ENCODE measurements around the gene GM2A.
A peak's percentile ranks its signal among the peaks of the same experiment; 100 is the strongest.
"Not testable (repeated sequence)": the region's sequence is repeated elsewhere in the genome, so short reads cannot be mapped to it uniquely, and the experiment has no call there.

GM2A gene

GRCh38 chr5:151230048-151230680, 22.8 kb upstream of the GM2A start:
- no peak for DNase-seq

GRCh38 chr5:151231359-151231758, 21.6 kb upstream of the GM2A start:
- DNase-seq: no peak

- DNase-seq: no peak
These were observed 19.3 kb upstream of the GM2A start for GRCh38 chr5:151233616-151234085.

- peak; percentile 58 for DNase-seq
These were observed 18.3 kb upstream of the GM2A start for GRCh38 chr5:151234476-151235238.

DNA sequence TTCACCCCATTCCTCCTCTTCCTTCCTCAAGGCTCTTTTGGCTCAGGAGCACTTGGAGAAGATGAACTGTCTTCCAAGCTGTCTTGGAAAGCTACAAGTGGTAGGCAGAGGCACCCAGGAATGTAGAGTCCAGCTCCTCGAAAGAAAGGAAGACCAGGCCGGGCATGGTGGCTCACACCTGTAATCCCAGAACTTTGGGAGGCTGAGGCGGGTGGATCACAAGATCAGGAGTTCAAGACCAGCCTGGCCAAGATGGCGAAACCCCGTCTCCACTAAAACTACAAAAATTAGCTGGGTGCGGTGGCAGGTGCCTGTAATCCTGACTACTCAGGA, 17.8 kb upstream of the GM2A start:
- DNase-seq: not testable (repeated sequence)

DNA sequence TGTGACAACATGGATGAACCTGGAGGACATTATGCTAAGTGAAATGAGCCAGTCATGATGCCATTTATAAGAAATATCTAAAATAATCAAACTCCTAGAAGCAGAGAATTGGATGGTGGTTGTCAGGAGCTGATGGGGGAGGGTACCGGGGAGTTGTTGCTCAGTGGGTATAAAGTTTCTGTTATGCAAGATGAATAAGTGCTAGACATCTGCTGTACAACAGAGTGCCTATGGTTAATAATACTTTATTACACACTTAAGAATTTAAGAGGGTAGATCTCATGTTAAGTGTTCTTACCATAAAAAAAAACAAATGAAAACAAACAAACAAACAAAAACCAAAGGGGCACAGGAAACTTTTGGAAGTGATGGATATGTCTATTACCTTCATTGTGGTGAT, 16.1 kb upstream of the GM2A start:
- no peak for DNase-seq

DNA sequence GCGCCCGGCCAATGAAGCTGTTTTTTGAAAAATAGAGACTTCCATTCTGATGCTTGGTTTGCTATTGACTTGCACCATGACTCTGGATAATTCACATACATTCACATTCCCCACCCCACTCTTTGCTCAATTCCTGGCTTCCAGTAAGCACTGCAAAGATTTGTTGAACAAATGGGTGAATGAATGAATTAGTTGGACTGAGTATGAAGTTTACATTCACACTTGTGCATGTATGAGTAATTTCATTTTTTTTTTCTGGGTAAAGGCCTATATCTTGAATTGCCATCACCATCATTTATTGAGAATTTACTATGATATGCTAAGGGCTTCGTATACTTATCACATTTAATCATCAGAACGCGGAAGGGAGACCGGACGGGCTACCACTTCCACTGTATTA, 15.3 kb upstream of the GM2A start:
- DNase-seq: no peak

DNA sequence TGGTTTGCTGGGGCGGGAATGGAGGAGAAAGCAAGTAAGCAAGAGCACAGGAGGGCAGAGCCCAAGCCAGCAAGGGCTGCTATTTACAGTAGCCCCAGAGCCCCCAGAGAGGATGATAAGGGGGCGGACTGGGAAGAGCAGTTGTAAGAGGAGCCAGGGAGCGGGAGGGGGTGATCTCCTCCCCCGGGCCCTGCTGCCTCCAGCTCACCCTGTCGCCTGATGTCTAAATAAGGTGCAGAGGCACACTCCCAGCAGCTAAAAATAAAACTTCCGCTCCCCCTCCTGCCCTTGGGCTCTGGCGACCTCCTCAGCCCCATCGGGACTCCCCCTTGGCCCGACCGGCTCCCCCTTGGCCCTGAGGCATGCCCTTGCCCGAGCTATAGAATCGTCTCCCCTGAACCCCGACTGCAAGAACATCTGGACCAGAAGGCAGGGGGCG, 14.7 kb upstream of the GM2A start:
- DNase-seq: peak; percentile 44

DNA sequence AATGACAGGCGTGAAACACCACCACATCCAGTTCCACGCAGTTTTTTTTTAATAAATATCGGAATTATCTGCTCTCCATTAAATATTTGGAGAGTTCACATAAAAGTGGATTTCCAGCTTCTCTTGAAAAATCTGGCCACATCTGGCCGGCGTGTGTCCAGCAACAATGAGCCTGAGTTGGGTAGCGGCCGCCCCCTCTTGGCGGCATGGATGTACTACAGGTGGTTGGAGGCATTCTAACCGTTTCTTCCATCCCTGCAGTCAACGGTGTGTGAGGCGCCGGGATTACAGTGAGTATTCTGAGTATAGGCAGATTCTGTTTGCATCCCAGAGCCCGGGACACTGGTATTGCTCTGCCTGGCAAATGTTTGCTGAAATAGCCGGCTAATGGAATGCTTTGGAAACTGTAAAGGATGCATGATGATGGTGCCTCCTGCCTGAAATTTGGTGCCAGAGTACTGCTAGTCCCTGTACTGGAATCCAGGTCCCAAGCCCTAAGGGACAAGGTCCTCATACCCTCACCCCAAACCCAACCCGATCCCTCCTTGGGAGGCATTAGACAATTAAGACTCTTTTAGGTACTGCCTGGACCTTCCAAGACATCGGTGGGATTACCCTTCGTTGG, 13.6 kb upstream of the GM2A start:
- peak; percentile 64 for DNase-seq

DNA sequence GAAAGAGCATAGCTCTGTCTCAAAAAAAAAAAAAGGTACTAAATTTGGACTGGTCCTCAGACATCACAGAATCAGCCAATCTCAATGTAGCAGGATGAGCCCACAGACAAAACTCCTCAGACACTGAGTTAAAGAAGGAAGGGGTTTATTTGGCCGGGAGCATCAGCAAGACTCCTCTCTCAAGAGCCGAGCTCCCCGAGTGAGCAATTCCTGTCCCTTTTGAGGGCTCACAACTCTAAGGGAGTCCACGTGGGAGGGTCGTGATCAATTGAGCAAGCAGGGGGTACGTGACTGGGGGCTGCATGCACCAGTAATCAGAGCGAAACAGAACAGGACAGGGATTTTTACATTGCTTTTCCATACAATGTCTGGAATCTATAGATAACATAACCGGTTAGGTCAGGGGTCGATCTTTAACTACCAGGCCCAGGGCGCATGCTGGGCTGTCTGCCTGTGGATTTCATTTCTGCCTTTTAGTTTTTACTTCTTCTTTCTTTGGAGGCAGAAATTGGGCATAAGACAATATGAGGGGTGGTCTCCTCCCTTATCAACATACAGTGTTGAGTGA, 12.6 kb upstream of the GM2A start:
- DNase-seq: not testable (repeated sequence)

DNA sequence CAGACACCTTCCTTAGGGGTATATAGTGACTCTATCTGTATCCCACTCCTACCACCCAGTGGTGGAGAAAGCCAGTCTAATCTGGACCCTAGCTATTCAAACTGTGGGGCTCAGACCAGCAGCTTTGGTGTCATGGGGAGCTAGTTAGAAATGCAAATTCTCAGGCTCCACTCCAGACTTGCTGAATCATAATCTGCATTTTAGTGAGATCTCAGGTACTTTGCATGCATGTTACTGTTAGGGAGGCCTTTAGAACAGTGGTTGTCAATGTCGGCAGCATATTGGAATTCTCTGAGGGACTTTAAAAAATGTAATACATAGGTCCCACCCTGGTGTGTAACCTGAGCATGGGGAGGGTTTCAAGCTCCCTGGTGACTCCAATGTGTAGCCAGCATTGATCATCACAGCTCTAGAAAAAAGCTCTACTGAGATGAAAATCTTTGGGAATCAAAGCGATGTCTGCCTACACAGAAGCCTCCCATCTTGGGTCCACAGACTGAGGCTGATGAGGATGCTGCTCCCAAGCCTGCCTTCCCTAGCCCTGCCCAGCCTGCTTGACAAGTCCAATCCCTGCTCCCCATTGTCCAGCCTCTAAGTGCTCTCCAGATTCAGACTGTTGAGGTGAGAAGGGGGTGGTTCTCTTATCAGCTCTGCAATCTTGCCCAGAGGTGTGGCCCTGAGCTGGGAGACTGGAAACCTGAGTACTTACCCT, 11.9 kb upstream of the GM2A start:
- DNase-seq: no peak

DNA sequence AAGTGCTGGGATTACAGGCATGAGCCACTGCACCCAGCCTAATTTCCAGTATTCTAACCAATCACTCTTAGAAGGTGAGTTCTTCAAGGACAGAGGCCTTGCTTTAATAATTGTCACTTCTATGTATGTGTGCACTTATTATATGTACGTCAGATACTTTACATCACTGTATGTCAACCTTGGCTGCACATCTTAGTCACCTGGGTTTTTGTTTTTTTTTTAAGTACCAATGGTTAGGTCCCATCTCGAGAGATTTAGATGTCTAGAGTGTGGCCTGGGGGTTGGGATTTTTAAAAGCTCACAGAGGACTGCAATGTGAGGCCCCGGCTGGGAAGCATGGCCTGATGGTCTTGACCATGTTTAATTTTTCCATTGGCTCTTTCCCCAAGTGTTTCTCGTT, 9.9 kb upstream of the GM2A start:
- no peak for DNase-seq

- DNase-seq: no peak
These were observed 9.4 kb upstream of the GM2A start for GRCh38 chr5:151243564-151243963.

DNA sequence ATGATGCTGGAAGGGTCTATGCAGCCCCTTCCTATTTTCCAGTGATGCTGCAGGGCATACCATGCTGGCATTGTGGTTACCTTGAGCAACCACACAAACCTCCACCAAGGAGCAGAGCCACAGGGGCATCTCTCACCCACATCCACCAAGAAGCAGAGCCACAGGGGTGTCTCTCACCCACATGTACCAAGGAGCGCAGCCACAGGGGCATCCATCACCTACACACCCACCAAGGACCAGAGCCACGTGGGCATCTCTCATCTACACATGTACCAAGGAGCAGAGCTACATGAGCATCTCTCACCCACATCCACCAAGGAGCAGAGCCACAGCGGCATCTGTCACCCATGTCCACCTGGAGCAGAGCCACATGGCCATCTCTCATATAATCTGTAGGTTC, 8.8 kb upstream of the GM2A start:
- DNase-seq: no peak

DNA sequence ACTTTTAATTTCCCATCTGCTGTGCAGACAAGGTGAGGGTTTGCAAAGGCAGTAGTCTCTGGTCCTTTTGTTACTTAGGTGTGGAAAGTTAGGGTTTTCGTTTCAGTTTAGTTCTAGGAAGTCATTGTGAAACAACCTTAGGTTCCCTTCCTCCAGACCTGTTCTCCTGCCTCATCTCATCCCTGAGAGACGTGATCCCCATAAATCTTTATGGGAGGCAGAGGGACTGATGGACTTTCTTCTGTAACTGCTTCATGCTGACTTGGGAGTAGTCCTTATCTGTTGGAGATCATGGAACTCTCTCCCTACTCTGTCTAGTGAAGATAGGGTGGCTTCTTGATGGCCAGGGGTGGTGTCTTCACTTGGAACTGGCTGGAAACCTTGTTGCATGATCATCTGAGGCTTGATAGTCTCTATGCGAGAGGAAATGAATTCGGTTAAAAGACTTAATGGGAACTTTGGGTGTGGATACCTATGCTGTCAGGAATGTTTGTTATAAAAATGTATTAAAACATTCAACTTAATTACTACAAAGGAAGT, 7.2 kb upstream of the GM2A start:
- DNase-seq: no peak

DNA sequence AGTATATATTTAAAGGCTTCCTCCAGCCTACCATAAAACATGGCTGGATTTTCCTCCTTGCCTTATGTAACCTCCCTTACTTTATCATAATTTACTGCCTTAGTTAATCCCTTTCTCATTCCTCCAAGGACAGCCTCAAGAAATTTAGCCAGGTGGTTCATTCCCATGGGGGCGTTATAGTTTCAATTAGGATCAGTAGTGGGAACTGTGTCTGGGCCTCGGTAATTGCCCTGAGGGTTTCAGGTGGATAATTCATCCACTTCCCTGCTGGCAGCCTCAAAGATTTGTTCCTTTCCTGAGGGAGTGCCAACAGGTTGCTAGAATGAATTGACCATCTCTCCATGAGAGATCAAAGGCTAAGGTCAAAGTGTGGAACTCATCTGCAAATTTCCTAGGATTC, 4.3 kb upstream of the GM2A start:
- DNase-seq: no peak

GRCh38 chr5:151249281-151249680, 3.7 kb upstream of the GM2A start:
- no peak for DNase-seq

DNA sequence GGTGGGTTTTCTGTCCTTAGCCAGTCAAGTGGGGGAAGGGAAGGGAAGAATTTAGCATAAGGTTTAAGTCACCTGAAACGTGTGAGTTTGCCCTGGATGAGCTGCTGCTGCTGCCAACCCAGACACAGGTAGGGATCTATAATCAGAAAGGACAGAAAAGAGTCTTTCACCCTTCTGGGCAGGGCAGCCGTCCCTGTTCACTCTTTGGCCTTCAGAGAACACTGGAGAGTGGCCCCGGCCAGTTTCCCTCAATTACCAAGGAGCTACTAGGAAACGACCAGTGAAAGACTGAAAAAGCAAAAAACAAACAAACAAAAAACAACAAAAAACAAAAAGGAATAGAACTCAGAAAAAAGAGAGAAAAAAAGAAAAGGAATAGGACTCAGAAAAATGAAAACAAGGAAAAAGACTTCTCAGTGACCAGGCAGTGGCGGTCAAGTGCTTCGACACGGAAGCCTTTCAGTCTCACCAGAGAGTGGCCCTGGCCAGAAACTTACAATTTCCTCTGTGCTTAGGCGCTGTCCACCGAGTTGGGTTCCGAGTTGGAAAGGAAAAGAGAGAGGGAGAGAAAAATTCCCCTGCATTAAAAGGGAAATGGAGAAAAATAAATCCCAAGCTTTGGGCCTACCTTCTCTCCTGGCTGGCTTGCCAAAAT, 2.5 kb upstream of the GM2A start:
- DNase-seq: no peak

GRCh38 chr5:151251001-151251551, 1.9 kb upstream of the GM2A start:
- DNase-seq: no peak

- DNase-seq: no peak
These were observed 1.4 kb upstream of the GM2A start for GRCh38 chr5:151251621-151252020.

DNA sequence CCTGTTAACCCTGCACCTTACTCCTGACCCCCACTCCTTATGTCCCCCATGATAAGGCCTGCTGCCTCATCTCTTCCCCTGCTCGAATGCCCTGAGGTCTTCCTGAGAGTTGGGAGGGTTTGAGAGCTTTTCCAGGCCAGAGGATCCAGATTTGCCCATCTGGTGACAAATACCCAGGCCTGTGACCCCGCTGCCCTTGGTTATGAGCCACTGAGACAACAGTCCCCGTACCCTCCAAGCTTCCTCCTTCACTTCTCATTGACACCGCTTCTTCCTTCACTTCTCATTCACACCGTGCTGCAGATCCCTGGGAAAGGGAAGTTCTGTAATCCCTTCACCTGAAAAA, 593 bp downstream of the GM2A start:
- no peak for DNase-seq

DNA sequence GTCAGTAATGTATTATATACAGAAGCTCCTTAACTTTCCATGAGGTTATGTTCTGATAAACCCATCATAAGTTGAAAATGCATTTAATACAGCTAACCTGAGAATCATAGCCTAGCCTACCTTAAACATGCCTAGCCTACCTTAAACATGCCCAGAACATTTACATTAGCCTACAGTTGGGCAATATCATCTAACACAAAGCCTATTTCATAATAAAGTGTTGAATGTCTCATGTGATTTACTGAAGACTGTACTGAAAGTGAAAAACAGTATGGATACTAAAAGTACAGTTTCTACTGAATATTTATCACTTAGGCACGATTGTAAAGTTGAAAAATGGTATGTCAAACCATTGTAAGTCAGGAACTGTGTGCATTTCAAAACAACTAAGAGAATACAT, 1.6 kb downstream of the GM2A start:
- no peak for DNase-seq
